Measurements from ENCODE around the gene POLR3B.
"Not testable (repeated sequence)": the region's sequence is repeated elsewhere in the genome, so short reads cannot be mapped to it uniquely, and the experiment has no call there.

Gene POLR3B

GRCh38 chr12:106360400-106360994, 2.9 kb downstream of the POLR3B start:
- H3K4me3 ChIP-seq (ENCODE audit: low read length in 2 of 2), result no peak overlapping the region
- H3K36me3 ChIP-seq (ENCODE audit: control insufficient read depth in 2 of 2, insufficient read depth in 2 of 2, low read length in 2 of 2), result peaks cover 0 to 4% of the 10 kb centered on the region in 2 donors
- no peak overlapping the region for H3K9ac ChIP-seq (ENCODE audit: low read depth in 1 of 2, low read length in 2 of 2)
- peaks cover 11 to 13% of the 10 kb centered on the region in 2 donors for H3K4me1 ChIP-seq (ENCODE audit: control insufficient read depth in 2 of 2, insufficient read depth in 2 of 2, low read length in 2 of 2)
- H3K27me3 ChIP-seq (ENCODE audit: control insufficient read depth in 2 of 2, insufficient read depth in 2 of 2, low read length in 2 of 2), result no peaks in the 10 kb centered on the region
- no peaks in the 10 kb centered on the region for H3K9me3 ChIP-seq (ENCODE audit: control insufficient read depth in 2 of 2, low read length in 2 of 2)
- H3K27ac ChIP-seq (ENCODE audit: low read depth in 2 of 2, low read length in 2 of 2), result no peak overlapping the region

- Histone ChIP-seq H3K9ac (ENCODE audit: low read depth in 1 of 2, low read length in 2 of 2) (no peak overlapping the region), H3K4me1 (ENCODE audit: control insufficient read depth in 2 of 2, insufficient read depth in 2 of 2, low read length in 2 of 2) (peaks cover 6 to 9% of the 10 kb centered on the region in 2 donors), H3K9me3 (ENCODE audit: control insufficient read depth in 2 of 2, low read length in 2 of 2) (no peaks in the 10 kb centered on the region), H3K36me3 (ENCODE audit: control insufficient read depth in 2 of 2, insufficient read depth in 2 of 2, low read length in 2 of 2) (peaks cover 0 to 7% of the 10 kb centered on the region in 2 donors), H3K27me3 (ENCODE audit: control insufficient read depth in 2 of 2, insufficient read depth in 2 of 2, low read length in 2 of 2) (no peaks in the 10 kb centered on the region), H3K27ac (ENCODE audit: low read depth in 2 of 2, low read length in 2 of 2) (no peak overlapping the region), H3K4me3 (ENCODE audit: low read length in 2 of 2) (no peak overlapping the region)
Observed at GRCh38 chr12:106362971-106363370, 5.4 kb downstream of the POLR3B start.

GRCh38 chr12:106364261-106364660, 6.7 kb downstream of the POLR3B start:
- H3K4me1 ChIP-seq (ENCODE audit: control insufficient read depth in 2 of 2, insufficient read depth in 2 of 2, low read length in 2 of 2), result no peaks in the 10 kb centered on the region
- no peak overlapping the region for H3K27ac ChIP-seq (ENCODE audit: low read depth in 2 of 2, low read length in 2 of 2)
- H3K4me3 ChIP-seq (ENCODE audit: low read length in 2 of 2), result no peak overlapping the region
- H3K27me3 ChIP-seq (ENCODE audit: control insufficient read depth in 2 of 2, insufficient read depth in 2 of 2, low read length in 2 of 2), result no peaks in the 10 kb centered on the region
- peaks cover 3 to 7% of the 10 kb centered on the region in 2 donors for H3K36me3 ChIP-seq (ENCODE audit: control insufficient read depth in 2 of 2, insufficient read depth in 2 of 2, low read length in 2 of 2)
- no peak overlapping the region for H3K9ac ChIP-seq (ENCODE audit: low read depth in 1 of 2, low read length in 2 of 2)
- no peaks in the 10 kb centered on the region for H3K9me3 ChIP-seq (ENCODE audit: control insufficient read depth in 2 of 2, low read length in 2 of 2)

- Histone ChIP-seq H3K36me3 (ENCODE audit: control insufficient read depth in 2 of 2, insufficient read depth in 2 of 2, low read length in 2 of 2) (peaks cover 11 to 15% of the 10 kb centered on the region in 2 donors), H3K27ac (ENCODE audit: low read depth in 2 of 2, low read length in 2 of 2) (no peak overlapping the region)
Observed at GRCh38 chr12:106369624-106370346, 12.2 kb downstream of the POLR3B start.

GRCh38 chr12:106378788-106379187, 21.2 kb downstream of the POLR3B start:
- H3K27me3 ChIP-seq (ENCODE audit: control insufficient read depth in 2 of 2, insufficient read depth in 2 of 2, low read length in 2 of 2), result no peaks in the 10 kb centered on the region
- H3K36me3 ChIP-seq (ENCODE audit: control insufficient read depth in 2 of 2, insufficient read depth in 2 of 2, low read length in 2 of 2), result peaks cover 16 to 37% of the 10 kb centered on the region in 2 donors
- no peak overlapping the region for H3K27ac ChIP-seq (ENCODE audit: low read depth in 2 of 2, low read length in 2 of 2)
- no peak overlapping the region for H3K4me3 ChIP-seq (ENCODE audit: low read length in 2 of 2)
- H3K9me3 ChIP-seq (ENCODE audit: control insufficient read depth in 2 of 2, low read length in 2 of 2), result no peaks in the 10 kb centered on the region
- H3K9ac ChIP-seq (ENCODE audit: low read depth in 1 of 2, low read length in 2 of 2), result no peak overlapping the region
- H3K4me1 ChIP-seq (ENCODE audit: control insufficient read depth in 2 of 2, insufficient read depth in 2 of 2, low read length in 2 of 2), result no peaks in the 10 kb centered on the region

More at GRCh38 chr12:106369624-106370346, 12.2 kb downstream of the POLR3B start:
- H3K27me3 ChIP-seq (ENCODE audit: control insufficient read depth in 2 of 2, insufficient read depth in 2 of 2, low read length in 2 of 2), result no peaks in the 10 kb centered on the region
- H3K9ac ChIP-seq (ENCODE audit: low read depth in 1 of 2, low read length in 2 of 2), result no peak overlapping the region
- no peaks in the 10 kb centered on the region for H3K4me1 ChIP-seq (ENCODE audit: control insufficient read depth in 2 of 2, insufficient read depth in 2 of 2, low read length in 2 of 2)
- no peak overlapping the region for H3K4me3 ChIP-seq (ENCODE audit: low read length in 2 of 2)
- H3K9me3 ChIP-seq (ENCODE audit: control insufficient read depth in 2 of 2, low read length in 2 of 2), result no peaks in the 10 kb centered on the region

GRCh38 chr12:106380954-106381353, 23.4 kb downstream of the POLR3B start:
- Histone ChIP-seq H3K36me3 (ENCODE audit: control insufficient read depth in 2 of 2, insufficient read depth in 2 of 2, low read length in 2 of 2) (peaks cover 16 to 39% of the 10 kb centered on the region in 2 donors), H3K9ac (ENCODE audit: low read depth in 1 of 2, low read length in 2 of 2) (no peak overlapping the region)

GRCh38 chr12:106381866-106382265, 24.3 kb downstream of the POLR3B start:
- H3K4me1 ChIP-seq (ENCODE audit: control insufficient read depth in 2 of 2, insufficient read depth in 2 of 2, low read length in 2 of 2); H3K4me3 ChIP-seq (ENCODE audit: low read length in 2 of 2); H3K27ac ChIP-seq (ENCODE audit: low read depth in 2 of 2, low read length in 2 of 2); H3K27me3 ChIP-seq (ENCODE audit: control insufficient read depth in 2 of 2, insufficient read depth in 2 of 2, low read length in 2 of 2); H3K9ac ChIP-seq (ENCODE audit: low read depth in 1 of 2, low read length in 2 of 2); H3K9me3 ChIP-seq (ENCODE audit: control insufficient read depth in 2 of 2, low read length in 2 of 2): not testable (repeated sequence)
- peaks cover 16 to 34% of the 10 kb centered on the region in 2 donors for H3K36me3 ChIP-seq (ENCODE audit: control insufficient read depth in 2 of 2, insufficient read depth in 2 of 2, low read length in 2 of 2)

More at GRCh38 chr12:106380954-106381353, 23.4 kb downstream of the POLR3B start:
- Histone ChIP-seq H3K9me3 (ENCODE audit: control insufficient read depth in 2 of 2, low read length in 2 of 2) (no peaks in the 10 kb centered on the region), H3K27ac (ENCODE audit: low read depth in 2 of 2, low read length in 2 of 2) (no peak overlapping the region), H3K4me1 (ENCODE audit: control insufficient read depth in 2 of 2, insufficient read depth in 2 of 2, low read length in 2 of 2) (no peaks in the 10 kb centered on the region), H3K4me3 (ENCODE audit: low read length in 2 of 2) (no peak overlapping the region), H3K27me3 (ENCODE audit: control insufficient read depth in 2 of 2, insufficient read depth in 2 of 2, low read length in 2 of 2) (no peaks in the 10 kb centered on the region)

- no peaks in the 10 kb centered on the region for H3K4me1 ChIP-seq (ENCODE audit: control insufficient read depth in 2 of 2, insufficient read depth in 2 of 2, low read length in 2 of 2)
- H3K27me3 ChIP-seq (ENCODE audit: control insufficient read depth in 2 of 2, insufficient read depth in 2 of 2, low read length in 2 of 2), result no peaks in the 10 kb centered on the region
- no peak overlapping the region for H3K27ac ChIP-seq (ENCODE audit: low read depth in 2 of 2, low read length in 2 of 2)
- no peak overlapping the region for H3K4me3 ChIP-seq (ENCODE audit: low read length in 2 of 2)
- H3K9me3 ChIP-seq (ENCODE audit: control insufficient read depth in 2 of 2, low read length in 2 of 2), result no peaks in the 10 kb centered on the region
- H3K9ac ChIP-seq (ENCODE audit: low read depth in 1 of 2, low read length in 2 of 2), result no peak overlapping the region
- peaks cover 0 to 13% of the 10 kb centered on the region in 2 donors for H3K36me3 ChIP-seq (ENCODE audit: control insufficient read depth in 2 of 2, insufficient read depth in 2 of 2, low read length in 2 of 2)
Observed at GRCh38 chr12:106386813-106387535, 29.4 kb downstream of the POLR3B start.

GRCh38 chr12:106387848-106388377, 30.4 kb downstream of the POLR3B start:
- Histone ChIP-seq H3K9me3 (ENCODE audit: control insufficient read depth in 2 of 2, low read length in 2 of 2) (no peaks in the 10 kb centered on the region), H3K4me3 (ENCODE audit: low read length in 2 of 2) (no peak overlapping the region), H3K9ac (ENCODE audit: low read depth in 1 of 2, low read length in 2 of 2) (no peak overlapping the region), H3K4me1 (ENCODE audit: control insufficient read depth in 2 of 2, insufficient read depth in 2 of 2, low read length in 2 of 2) (no peaks in the 10 kb centered on the region), H3K27ac (ENCODE audit: low read depth in 2 of 2, low read length in 2 of 2) (no peak overlapping the region), H3K27me3 (ENCODE audit: control insufficient read depth in 2 of 2, insufficient read depth in 2 of 2, low read length in 2 of 2) (no peaks in the 10 kb centered on the region), H3K36me3 (ENCODE audit: control insufficient read depth in 2 of 2, insufficient read depth in 2 of 2, low read length in 2 of 2) (peaks cover under 1 to 5% of the 10 kb centered on the region in 2 donors)

- peaks cover 3 to 10% of the 10 kb centered on the region in 2 donors for H3K36me3 ChIP-seq (ENCODE audit: control insufficient read depth in 2 of 2, insufficient read depth in 2 of 2, low read length in 2 of 2)
- H3K4me1 ChIP-seq (ENCODE audit: control insufficient read depth in 2 of 2, insufficient read depth in 2 of 2, low read length in 2 of 2), result no peaks in the 10 kb centered on the region
- H3K9me3 ChIP-seq (ENCODE audit: control insufficient read depth in 2 of 2, low read length in 2 of 2), result no peaks in the 10 kb centered on the region
Observed at GRCh38 chr12:106389151-106389550, 31.6 kb downstream of the POLR3B start.

More at GRCh38 chr12:106389151-106389550, 31.6 kb downstream of the POLR3B start:
- Histone ChIP-seq H3K9ac (ENCODE audit: low read depth in 1 of 2, low read length in 2 of 2) (no peak overlapping the region), H3K27me3 (ENCODE audit: control insufficient read depth in 2 of 2, insufficient read depth in 2 of 2, low read length in 2 of 2) (no peaks in the 10 kb centered on the region), H3K27ac (ENCODE audit: low read depth in 2 of 2, low read length in 2 of 2) (no peak overlapping the region), H3K4me3 (ENCODE audit: low read length in 2 of 2) (no peak overlapping the region)
